Karpas-422 (cell line): Measurements from ENCODE around the gene KCNK2. TPM values are rescaled to one million over a fixed set of nuclear protein-coding genes. Genes with fewer than 3 reads are reported as not detected.

Experiments used
- DNase-seq: peaks from one replicate; pipeline ENCODE4 v3.0.0-alpha.2; 2015
- H2AFZ ChIP-seq: fragments of 200-600 bp; sonication (generic); 2 replicates; pipeline ENCODE4 v1.6.1; 2014; ENCODE audit warnings: antibody characterized with exemption, low read length, mixed read lengths
- H3K27ac ChIP-seq: fragments of 200-600 bp; sonication (generic); 2 replicates; pipeline ENCODE4 v1.5.1; 2014; ENCODE audit warnings: mild to moderate bottlenecking, low read length, moderate library complexity
- H3K27me3 ChIP-seq: fragments of 200-600 bp; sonication (generic); 2 replicates; pipeline ENCODE4 v1.6.1; 2014; ENCODE audit warnings: low read length, mixed read lengths
- H3K36me3 ChIP-seq: fragments of 200-600 bp; sonication (generic); 2 replicates; pipeline ENCODE4 v1.6.1; 2014; ENCODE audit warnings: low read length, mixed read lengths; ENCODE audit not compliant: insufficient read depth
- H3K4me1 ChIP-seq: fragments of 200-600 bp; sonication (generic); 2 replicates; pipeline ENCODE4 v1.6.1; 2014; ENCODE audit warnings: mild to moderate bottlenecking, low read length, mixed read lengths
- H3K4me2 ChIP-seq: fragments of 200-600 bp; sonication (generic); 2 replicates; pipeline ENCODE4 v1.6.1; 2014; ENCODE audit warnings: low read length, low read depth, mild to moderate bottlenecking; ENCODE audit not compliant: poor library complexity, severe bottlenecking
- H3K4me3 ChIP-seq: fragments of 200-600 bp; sonication (generic); 2 replicates; pipeline ENCODE4 v1.5.1; 2014; ENCODE audit warnings: mild to moderate bottlenecking, antibody characterized with exemption, low read length, mixed read lengths
- H3K79me2 ChIP-seq: fragments of 200-600 bp; sonication (generic); 2 replicates; pipeline ENCODE4 v1.6.1; 2014; ENCODE audit warnings: mild to moderate bottlenecking, low read length, mixed read lengths
- H3K9ac ChIP-seq: fragments of 200-600 bp; sonication (generic); 2 replicates; pipeline ENCODE4 v1.6.0; 2014; ENCODE audit warnings: low read length
- H3K9me2 ChIP-seq: fragments of 200-600 bp; sonication (generic), shearing (Covaris generic); replicated peaks from 2 replicates; pipeline ENCODE4 v1.6.0; 2014; ENCODE audit warnings: mild to moderate bottlenecking, low read length, moderate library complexity; ENCODE audit not compliant: insufficient read depth
- H3K9me3 ChIP-seq: fragments of 300-700, 200-600 bp; sonication (generic); 2 replicates; pipeline ENCODE4 v1.6.1; 2014; ENCODE audit warnings: low read length, mixed read lengths
- H4K20me1 ChIP-seq: fragments of 200-600 bp; sonication (generic); 2 replicates; pipeline ENCODE4 v1.6.1; 2014; ENCODE audit warnings: mild to moderate bottlenecking, antibody characterized with exemption, low read length, low read depth; ENCODE audit not compliant: insufficient read depth
- total RNA-seq: library from RNA; depleted of rRNA; stranded (reverse); fragments of >200 nt; shearing (Covaris generic); gene quantifications from 2 replicates; pipeline ENCODE4 v1.2.3, GENCODE V29; 2014; ENCODE audit warnings: low replicate concordance

KCNK2 gene
- total RNA-seq, 1 experiment from 2014 or later: not detected

GRCh38 chr1:215215846-215216245 is 133.3 kb downstream of the KCNK2 start:
- H3K9ac ChIP-seq: no peak overlapping the region
- no peak overlapping the region for H3K27ac ChIP-seq
- no peaks in the 10 kb centered on the region for H3K79me2 ChIP-seq
- no peaks in the 10 kb centered on the region for H3K9me2 ChIP-seq
- H3K27me3 ChIP-seq: no peaks in the 10 kb centered on the region
- no peaks in the 10 kb centered on the region for H3K36me3 ChIP-seq
- no peaks in the 10 kb centered on the region for H3K4me1 ChIP-seq
- no peak overlapping the region for H3K4me3 ChIP-seq
- no peak for DNase-seq
- H4K20me1 ChIP-seq: no peaks in the 10 kb centered on the region
- no peaks in the 10 kb centered on the region for H3K9me3 ChIP-seq
- H2AFZ ChIP-seq: no peak overlapping the region
- H3K4me2 ChIP-seq: no peak overlapping the region

GRCh38 chr1:215219372-215219771 is 136.8 kb downstream of the KCNK2 start:
- no peak overlapping the region for H3K4me3 ChIP-seq
- no peaks in the 10 kb centered on the region for H3K4me1 ChIP-seq
- no peaks in the 10 kb centered on the region for H3K9me2 ChIP-seq
- H4K20me1 ChIP-seq: no peaks in the 10 kb centered on the region
- no peaks in the 10 kb centered on the region for H3K27me3 ChIP-seq
- no peak overlapping the region for H2AFZ ChIP-seq
- H3K9ac ChIP-seq: no peak overlapping the region
- H3K79me2 ChIP-seq: no peaks in the 10 kb centered on the region
- H3K36me3 ChIP-seq: no peaks in the 10 kb centered on the region
- H3K4me2 ChIP-seq: no peak overlapping the region
- no peak overlapping the region for H3K27ac ChIP-seq
- no peaks in the 10 kb centered on the region for H3K9me3 ChIP-seq
- no peak for DNase-seq

GRCh38 chr1:215220346-215220745 is 137.8 kb downstream of the KCNK2 start:
- Histone ChIP-seq H3K9me3 (no peaks in the 10 kb centered on the region), H3K9ac (no peak overlapping the region), H3K27me3 (no peaks in the 10 kb centered on the region), H3K4me2 (no peak overlapping the region), H3K27ac (no peak overlapping the region), H4K20me1 (no peaks in the 10 kb centered on the region), H3K4me1 (no peaks in the 10 kb centered on the region), H3K79me2 (no peaks in the 10 kb centered on the region), H3K36me3 (no peaks in the 10 kb centered on the region), H3K9me2 (no peaks in the 10 kb centered on the region), H2AFZ (no peak overlapping the region), H3K4me3 (no peak overlapping the region)
- DNase-seq: no peak

GRCh38 chr1:215226757-215227156 is 144.2 kb downstream of the KCNK2 start:
- H3K9ac ChIP-seq: no peak overlapping the region
- H3K4me3 ChIP-seq: no peak overlapping the region
- DNase-seq: no peak
- no peaks in the 10 kb centered on the region for H3K9me3 ChIP-seq
- no peaks in the 10 kb centered on the region for H3K36me3 ChIP-seq
- no peaks in the 10 kb centered on the region for H3K9me2 ChIP-seq
- H4K20me1 ChIP-seq: no peaks in the 10 kb centered on the region
- no peaks in the 10 kb centered on the region for H3K27me3 ChIP-seq
- H3K4me1 ChIP-seq: no peaks in the 10 kb centered on the region
- H3K79me2 ChIP-seq: no peaks in the 10 kb centered on the region
- H3K27ac ChIP-seq: no peak overlapping the region
- H2AFZ ChIP-seq: no peak overlapping the region
- no peak overlapping the region for H3K4me2 ChIP-seq

GRCh38 chr1:215228193-215228592 is 145.7 kb downstream of the KCNK2 start:
- no peak for DNase-seq
- no peak overlapping the region for H3K4me2 ChIP-seq
- no peaks in the 10 kb centered on the region for H3K36me3 ChIP-seq
- H3K27ac ChIP-seq: no peak overlapping the region
- H3K79me2 ChIP-seq: no peaks in the 10 kb centered on the region
- no peaks in the 10 kb centered on the region for H3K27me3 ChIP-seq
- H3K4me1 ChIP-seq: no peaks in the 10 kb centered on the region
- H4K20me1 ChIP-seq: no peaks in the 10 kb centered on the region
- no peaks in the 10 kb centered on the region for H3K9me3 ChIP-seq
- H3K4me3 ChIP-seq: no peak overlapping the region
- no peak overlapping the region for H2AFZ ChIP-seq
- H3K9me2 ChIP-seq: no peaks in the 10 kb centered on the region
- no peak overlapping the region for H3K9ac ChIP-seq

- Histone ChIP-seq H3K79me2 (no peaks in the 10 kb centered on the region), H4K20me1 (no peaks in the 10 kb centered on the region), H3K9me3 (no peaks in the 10 kb centered on the region), H3K9me2 (0 out of 2 replicates have a peak, but pooled peaks cover 4% of the 10 kb centered on the region), H3K27ac (no peak overlapping the region), H3K4me3 (no peak overlapping the region), H3K27me3 (no peaks in the 10 kb centered on the region), H3K9ac (no peak overlapping the region), H3K4me2 (no peak overlapping the region), H3K36me3 (no peaks in the 10 kb centered on the region), H2AFZ (no peak overlapping the region), H3K4me1 (no peaks in the 10 kb centered on the region)
- no peak for DNase-seq
Observed at GRCh38 chr1:215241451-215241850, 158.9 kb downstream of the KCNK2 start.

- DNase-seq: no peak
- Histone ChIP-seq H3K9me2 (0 out of 2 replicates have a peak, but pooled peaks cover 4% of the 10 kb centered on the region), H2AFZ (no peak overlapping the region), H3K9me3 (no peaks in the 10 kb centered on the region), H3K4me2 (no peak overlapping the region), H3K9ac (no peak overlapping the region), H3K27me3 (no peaks in the 10 kb centered on the region), H4K20me1 (no peaks in the 10 kb centered on the region), H3K79me2 (no peaks in the 10 kb centered on the region), H3K4me3 (no peak overlapping the region), H3K4me1 (no peaks in the 10 kb centered on the region), H3K36me3 (no peaks in the 10 kb centered on the region), H3K27ac (no peak overlapping the region)
Observed at GRCh38 chr1:215243345-215244054, 161.0 kb downstream of the KCNK2 start.

- Histone ChIP-seq H3K4me1 (no peaks in the 10 kb centered on the region), H3K36me3 (no peaks in the 10 kb centered on the region)
Observed at GRCh38 chr1:215250913-215251312, 168.4 kb downstream of the KCNK2 start.

More at GRCh38 chr1:215250913-215251312, 168.4 kb downstream of the KCNK2 start:
- Histone ChIP-seq H3K4me2 (no peak overlapping the region), H4K20me1 (no peaks in the 10 kb centered on the region), H2AFZ (no peak overlapping the region), H3K27me3 (no peaks in the 10 kb centered on the region), H3K4me3 (no peak overlapping the region), H3K9ac (no peak overlapping the region), H3K9me2 (no peaks in the 10 kb centered on the region), H3K79me2 (no peaks in the 10 kb centered on the region), H3K9me3 (no peaks in the 10 kb centered on the region), H3K27ac (no peak overlapping the region)
- DNase-seq: no peak
